OCI-LY1 (cell line): Measurements from ENCODE around the gene NSD2.

Experiments
- H2AFZ ChIP-seq: fragments of 200-600 bp; sonication (generic), shearing (Covaris generic); 2 replicates; pipeline ENCODE4 v1.6.0; 2014; ENCODE audit warnings: antibody characterized with exemption, mild to moderate bottlenecking, low read length
- H3F3A ChIP-seq: fragments of 200-600 bp; sonication (generic), shearing (Covaris generic); 2 replicates; pipeline ENCODE4 v1.6.0; 2014; ENCODE audit warnings: mild to moderate bottlenecking, antibody characterized with exemption, low read length, moderate library complexity; ENCODE audit not compliant: insufficient read depth
- H3K27ac ChIP-seq: fragments of 200-600 bp; sonication (generic); 2 replicates; pipeline ENCODE4 v1.5.1; 2014; ENCODE audit warnings: low read length, mixed run types, mild to moderate bottlenecking, low read depth; ENCODE audit not compliant: poor library complexity, severe bottlenecking
- H3K27me3 ChIP-seq: fragments of 200-600 bp; sonication (generic); 2 replicates; pipeline ENCODE4 v1.6.0; 2014; ENCODE audit warnings: antibody characterized with exemption, mild to moderate bottlenecking, low read length, moderate library complexity; ENCODE audit not compliant: insufficient read depth
- H3K36me3 ChIP-seq: fragments of 200-600 bp; sonication (generic); 2 replicates; pipeline ENCODE4 v1.6.1; 2014; ENCODE audit warnings: mild to moderate bottlenecking, antibody characterized with exemption, low read length, moderate library complexity, mixed read lengths; ENCODE audit not compliant: insufficient read depth
- H3K4me1 ChIP-seq: fragments of 200-600 bp; sonication (generic); 2 replicates; pipeline ENCODE4 v1.5.1; 2014; ENCODE audit warnings: mild to moderate bottlenecking, low read length, moderate library complexity; ENCODE audit not compliant: insufficient read depth, severe bottlenecking
- H3K4me2 ChIP-seq: fragments of 200-600 bp; sonication (generic), shearing (Covaris generic); 2 replicates; pipeline ENCODE4 v1.6.1; 2014; ENCODE audit warnings: low read length
- H3K4me3 ChIP-seq: fragments of 200-600 bp; sonication (generic); 2 replicates; pipeline ENCODE4 v1.5.1; 2014; ENCODE audit warnings: low read length, low read depth, mild to moderate bottlenecking, mixed read lengths; ENCODE audit not compliant: poor library complexity, severe bottlenecking
- H3K79me2 ChIP-seq: fragments of 200-600 bp; shearing (Covaris generic); 2 replicates; pipeline ENCODE4 v1.6.1; 2016; ENCODE audit warnings: mixed run types, low read length, mixed read lengths; ENCODE audit not compliant: insufficient read depth
- H3K9ac ChIP-seq: fragments of 200-600 bp; sonication (generic), shearing (Covaris generic); 2 replicates; pipeline ENCODE4 v1.6.1; 2014; ENCODE audit warnings: mild to moderate bottlenecking, low read length, mixed read lengths
- H3K9me2 ChIP-seq: fragments of 200-600 bp; sonication (generic), shearing (Covaris generic); 2 replicates; pipeline ENCODE4 v1.6.1; 2014; ENCODE audit warnings: low read depth, mild to moderate bottlenecking, low read length, mixed read lengths
- H3K9me3 ChIP-seq: fragments of 200-600 bp; shearing (Covaris generic); 2 replicates; pipeline ENCODE4 v1.6.1; 2014; ENCODE audit warnings: low read length, mixed read lengths
- H4K20me1 ChIP-seq: fragments of 200-600 bp; sonication (generic), shearing (Covaris generic); 2 replicates; pipeline ENCODE4 v1.6.0; 2016; ENCODE audit warnings: mild to moderate bottlenecking, low read length; ENCODE audit not compliant: insufficient read depth
- EZH2 ChIP-seq: fragments of 200-600 bp; sonication (generic), shearing (Covaris generic); IDR thresholded peaks from 2 replicates; pipeline ENCODE4 v1.8.0; 2017; ENCODE audit warnings: borderline replicate concordance, mixed run types, mild to moderate bottlenecking, antibody characterized with exemption, low read length, moderate library complexity, mixed read lengths
- TF ChIP-seq, protein P1 (sequence below): fragments of 200-600 bp; sonication (generic), shearing (Covaris generic); IDR thresholded peaks from 2 replicates; pipeline ENCODE4 v1.5.1; 2017; ENCODE audit warnings: mild to moderate bottlenecking, antibody characterized with exemption, low read length, moderate library complexity, mixed read lengths

Gene NSD2

DNA sequence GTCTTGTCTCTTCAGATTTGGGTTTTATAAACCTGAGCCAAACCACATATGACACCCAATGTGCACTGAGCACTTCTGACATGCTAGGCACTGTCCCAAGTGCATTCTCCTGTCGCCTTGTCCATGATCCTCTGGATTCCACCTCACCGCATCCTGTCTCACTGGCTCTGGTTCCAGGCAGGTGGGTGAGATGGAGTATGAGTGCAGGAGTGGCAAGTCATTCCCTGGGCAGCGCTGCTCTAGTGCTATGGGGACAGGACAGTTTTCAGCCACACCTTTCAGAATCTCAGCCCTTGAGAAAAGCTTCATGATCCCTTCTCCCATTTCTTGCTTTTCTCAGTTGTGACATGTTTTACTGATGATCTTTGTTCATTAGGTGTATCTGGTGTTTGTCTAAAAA lies 66.4 kb downstream of the NSD2 start:
- no peaks in the 10 kb centered on the region for H3F3A ChIP-seq
- peaks cover 62% of the 10 kb centered on the region for H3K36me3 ChIP-seq
- no peaks in the 10 kb centered on the region for H3K4me1 ChIP-seq
- no peak overlapping the region for H3K27ac ChIP-seq
- no peak overlapping the region for H3K4me3 ChIP-seq
- no peak overlapping the region for H3K9ac ChIP-seq
- no peaks in the 10 kb centered on the region for H3K79me2 ChIP-seq
- no peaks in the 10 kb centered on the region for H3K9me2 ChIP-seq
- H3K4me2 ChIP-seq = no peak overlapping the region
- no peaks in the 10 kb centered on the region for H3K27me3 ChIP-seq
- no peak for TF ChIP-seq EZH2
- TF ChIP-seq, protein P1, sequence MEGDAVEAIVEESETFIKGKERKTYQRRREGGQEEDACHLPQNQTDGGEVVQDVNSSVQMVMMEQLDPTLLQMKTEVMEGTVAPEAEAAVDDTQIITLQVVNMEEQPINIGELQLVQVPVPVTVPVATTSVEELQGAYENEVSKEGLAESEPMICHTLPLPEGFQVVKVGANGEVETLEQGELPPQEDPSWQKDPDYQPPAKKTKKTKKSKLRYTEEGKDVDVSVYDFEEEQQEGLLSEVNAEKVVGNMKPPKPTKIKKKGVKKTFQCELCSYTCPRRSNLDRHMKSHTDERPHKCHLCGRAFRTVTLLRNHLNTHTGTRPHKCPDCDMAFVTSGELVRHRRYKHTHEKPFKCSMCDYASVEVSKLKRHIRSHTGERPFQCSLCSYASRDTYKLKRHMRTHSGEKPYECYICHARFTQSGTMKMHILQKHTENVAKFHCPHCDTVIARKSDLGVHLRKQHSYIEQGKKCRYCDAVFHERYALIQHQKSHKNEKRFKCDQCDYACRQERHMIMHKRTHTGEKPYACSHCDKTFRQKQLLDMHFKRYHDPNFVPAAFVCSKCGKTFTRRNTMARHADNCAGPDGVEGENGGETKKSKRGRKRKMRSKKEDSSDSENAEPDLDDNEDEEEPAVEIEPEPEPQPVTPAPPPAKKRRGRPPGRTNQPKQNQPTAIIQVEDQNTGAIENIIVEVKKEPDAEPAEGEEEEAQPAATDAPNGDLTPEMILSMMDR = no peak
- H2AFZ ChIP-seq = no peak overlapping the region
- no peaks in the 10 kb centered on the region for H3K9me3 ChIP-seq
- H4K20me1 ChIP-seq = no peaks in the 10 kb centered on the region

DNA sequence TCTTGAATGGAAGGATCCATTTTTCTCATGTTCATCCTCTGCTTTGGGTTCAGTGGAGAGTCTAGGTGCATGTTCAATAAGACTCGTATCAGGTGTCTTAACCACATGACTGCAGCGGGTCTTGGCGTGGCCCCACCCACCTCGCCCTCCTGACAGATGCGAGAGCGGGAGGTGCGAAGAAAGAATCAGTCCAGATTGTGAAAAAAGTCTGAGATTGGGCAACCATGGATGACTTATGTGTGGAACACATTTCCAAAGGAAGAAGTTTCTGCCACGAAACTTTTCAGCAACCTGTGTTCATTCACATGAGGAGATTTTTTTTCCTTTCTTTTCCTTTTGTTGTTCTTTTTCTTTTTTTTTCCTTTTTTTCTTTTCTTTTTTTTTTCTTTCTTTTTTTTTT lies 66.8 kb downstream of the NSD2 start:
- Histone ChIP-seq H3K9me2 (no peaks in the 10 kb centered on the region), H3F3A (no peaks in the 10 kb centered on the region), H3K36me3 (peaks cover 62% of the 10 kb centered on the region), H3K4me3 (no peak overlapping the region), H3K4me2 (no peak overlapping the region), H3K79me2 (no peaks in the 10 kb centered on the region), H3K9me3 (no peaks in the 10 kb centered on the region), H3K9ac (no peak overlapping the region), H2AFZ (no peak overlapping the region), H3K4me1 (no peaks in the 10 kb centered on the region), H4K20me1 (no peaks in the 10 kb centered on the region), H3K27ac (no peak overlapping the region), H3K27me3 (no peaks in the 10 kb centered on the region)
- no peak for TF ChIP-seq EZH2
- TF ChIP-seq, protein P1 = no peak

DNA sequence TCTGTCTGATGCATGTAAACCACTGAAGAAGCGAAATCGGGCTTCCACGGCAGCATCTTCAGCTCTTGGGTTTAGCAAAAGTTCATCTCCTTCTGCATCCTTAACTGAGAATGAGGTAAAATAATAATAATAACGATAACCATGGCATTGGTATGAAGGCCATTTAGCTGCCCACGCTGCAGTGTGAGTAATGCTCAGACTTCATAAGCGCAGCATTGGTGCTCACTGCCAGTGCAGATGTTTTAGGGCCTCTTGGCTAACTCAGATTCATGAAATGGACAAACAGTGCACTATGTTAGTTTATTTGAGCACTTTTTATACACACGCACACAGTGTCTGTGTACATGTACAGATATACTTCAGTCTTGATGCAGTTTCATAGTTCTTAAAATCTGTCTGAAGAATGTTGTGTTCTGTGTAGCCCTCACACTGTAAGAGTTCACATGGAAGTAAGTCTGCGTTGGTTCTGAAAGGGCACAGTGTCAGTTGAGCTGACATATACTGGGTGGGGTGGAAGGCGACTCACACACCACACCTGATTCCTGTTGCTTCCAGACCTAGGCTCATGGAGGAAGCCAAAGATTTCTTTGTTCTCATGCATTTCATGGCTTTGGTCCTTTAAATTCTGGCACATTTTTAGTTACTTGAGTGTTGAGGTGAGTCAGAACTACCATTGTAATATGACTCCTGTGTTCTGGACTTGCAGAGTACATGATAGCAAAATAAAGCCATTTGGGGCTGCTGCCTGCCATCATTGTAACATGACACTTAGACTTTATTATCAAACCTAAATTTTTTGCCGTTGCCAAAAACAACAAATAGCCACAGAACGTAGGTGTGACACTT lies 68.7 kb downstream of the NSD2 start:
- TF ChIP-seq EZH2 = no peak
- TF ChIP-seq, protein P1 = no peak
- no peaks in the 10 kb centered on the region for H3K4me1 ChIP-seq
- H4K20me1 ChIP-seq = no peaks in the 10 kb centered on the region
- no peak overlapping the region for H3K9ac ChIP-seq
- H3F3A ChIP-seq = no peaks in the 10 kb centered on the region
- H3K4me3 ChIP-seq = no peak overlapping the region
- H3K4me2 ChIP-seq = no peak overlapping the region
- no peaks in the 10 kb centered on the region for H3K9me2 ChIP-seq
- no peak overlapping the region for H2AFZ ChIP-seq
- peaks cover 72% of the 10 kb centered on the region for H3K36me3 ChIP-seq
- H3K27me3 ChIP-seq = no peaks in the 10 kb centered on the region
- H3K9me3 ChIP-seq = no peaks in the 10 kb centered on the region
- no peaks in the 10 kb centered on the region for H3K79me2 ChIP-seq
- no peak overlapping the region for H3K27ac ChIP-seq
